Cardiac ventricle fibroblast (primary cell): ENCODE measurements around the gene ZFAND3. TPM values are rescaled to one million over a fixed set of nuclear protein-coding genes. Genes with fewer than 3 reads are reported as not detected.

Experiments
- total RNA-seq: library from RNA; depleted of rRNA; stranded (reverse); fragments of >200 nt; gene quantifications from 2 replicates; pipeline ENCODE4 v1.2.3, GENCODE V29; 2015

Gene ZFAND3, protein sequence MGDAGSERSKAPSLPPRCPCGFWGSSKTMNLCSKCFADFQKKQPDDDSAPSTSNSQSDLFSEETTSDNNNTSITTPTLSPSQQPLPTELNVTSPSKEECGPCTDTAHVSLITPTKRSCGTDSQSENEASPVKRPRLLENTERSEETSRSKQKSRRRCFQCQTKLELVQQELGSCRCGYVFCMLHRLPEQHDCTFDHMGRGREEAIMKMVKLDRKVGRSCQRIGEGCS
- 38.0 and 42.5 TPM in 2 replicates for total RNA-seq

GRCh38 chr6:37819177-37819801 is at the start of gene ZFAND3:
ZFAND3 (plus strand) TSS chr6:37819727; CDS start chr6:37819946, 219 bp downstream.

Other genes with a start within 250 kb of the ZFAND3 start
- gene MDGA1, start 121.8 kb upstream of the ZFAND3 start, total RNA-seq, result 3.2 and 6.4 TPM in 2 replicates